Osteocyte (in vitro differentiated cells): ENCODE results near the gene DOC2A. TPM values are rescaled to one million over a fixed set of nuclear protein-coding genes. Genes with fewer than 3 reads are reported as not detected.
"Not testable (repeated sequence)": the region's sequence is repeated elsewhere in the genome, so short reads cannot be mapped to it uniquely, and the experiment has no call there.

Experiments
- DNase-seq: peaks from one replicate; pipeline ENCODE4 v3.0.0; 2021; ENCODE audit warnings: mixed read lengths; ENCODE audit not compliant: unreplicated experiment; ENCODE audit errors: extremely low spot score
- H3K27ac Mint-ChIP-seq: one replicate; pipeline ENCODE4 v1.8.0; 2021; ENCODE audit warnings: mild to moderate bottlenecking, mixed read lengths; ENCODE audit not compliant: unreplicated experiment
- H3K27me3 Mint-ChIP-seq: one replicate; pipeline ENCODE4 v1.8.0; 2021; ENCODE audit warnings: mixed read lengths; ENCODE audit not compliant: unreplicated experiment
- H3K36me3 Mint-ChIP-seq: one replicate; pipeline ENCODE4 v1.8.0; 2021; ENCODE audit warnings: mixed read lengths; ENCODE audit not compliant: unreplicated experiment
- H3K4me1 Mint-ChIP-seq: one replicate; pipeline ENCODE4 v1.8.0; 2021; ENCODE audit warnings: mixed read lengths; ENCODE audit not compliant: unreplicated experiment
- H3K4me3 Mint-ChIP-seq: one replicate; pipeline ENCODE4 v1.8.0; 2021; ENCODE audit warnings: mild to moderate bottlenecking, moderate library complexity, mixed read lengths; ENCODE audit not compliant: unreplicated experiment
- H3K9me3 Mint-ChIP-seq: one replicate; pipeline ENCODE4 v1.8.0; 2021; ENCODE audit warnings: mixed read lengths; ENCODE audit not compliant: unreplicated experiment
- total RNA-seq: library from RNA; stranded (reverse); gene quantifications from 2 replicates; pipeline ENCODE4 v1.2.1, GENCODE V29; 2021
- TF ChIP-seq, protein P1 (sequence below): fragments of 200-600 bp; sonication (generic); IDR thresholded peaks from 2 replicates; pipeline ENCODE4 v1.5.0; 2021; ENCODE audit warnings: antibody characterized with exemption, mild to moderate bottlenecking, moderate library complexity

The DOC2A gene
- total RNA-seq, 1 donor from 2014 or later, result 1.3 TPM

DNA sequence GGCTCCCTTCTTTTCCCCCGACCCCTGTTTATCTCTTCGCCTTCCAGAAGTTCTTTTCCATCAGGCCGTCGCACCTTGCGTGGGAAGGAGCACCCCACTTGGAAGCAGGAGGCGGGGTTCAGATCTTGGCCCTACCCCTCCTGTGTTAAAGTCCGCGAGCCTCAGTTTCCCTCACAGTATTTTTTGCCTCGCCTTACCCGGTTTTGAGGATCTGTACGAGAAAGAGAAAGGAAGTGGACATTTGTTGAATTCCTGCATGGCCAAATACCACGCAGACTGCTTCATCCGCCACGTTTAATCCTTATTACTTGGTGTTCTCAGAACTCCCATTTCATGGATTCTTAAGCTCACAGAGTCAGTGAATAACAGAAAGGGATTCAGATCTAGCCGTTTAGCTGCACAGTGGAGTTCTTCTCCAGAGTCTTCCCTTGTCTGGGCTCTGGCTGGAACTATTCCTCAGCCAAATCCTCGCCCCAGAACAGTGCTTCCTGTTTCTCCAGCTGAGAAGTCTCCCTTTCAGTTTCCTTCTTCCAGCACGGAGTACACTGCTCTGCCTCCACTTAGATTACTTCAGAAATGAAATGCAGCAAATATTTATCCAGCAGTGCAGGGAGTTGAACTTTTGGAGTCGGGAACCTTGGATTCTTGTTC is 48.4 kb downstream of the DOC2A start:
- H3K27ac Mint-ChIP-seq, result peak overlapping the region; percentile 93

DNA sequence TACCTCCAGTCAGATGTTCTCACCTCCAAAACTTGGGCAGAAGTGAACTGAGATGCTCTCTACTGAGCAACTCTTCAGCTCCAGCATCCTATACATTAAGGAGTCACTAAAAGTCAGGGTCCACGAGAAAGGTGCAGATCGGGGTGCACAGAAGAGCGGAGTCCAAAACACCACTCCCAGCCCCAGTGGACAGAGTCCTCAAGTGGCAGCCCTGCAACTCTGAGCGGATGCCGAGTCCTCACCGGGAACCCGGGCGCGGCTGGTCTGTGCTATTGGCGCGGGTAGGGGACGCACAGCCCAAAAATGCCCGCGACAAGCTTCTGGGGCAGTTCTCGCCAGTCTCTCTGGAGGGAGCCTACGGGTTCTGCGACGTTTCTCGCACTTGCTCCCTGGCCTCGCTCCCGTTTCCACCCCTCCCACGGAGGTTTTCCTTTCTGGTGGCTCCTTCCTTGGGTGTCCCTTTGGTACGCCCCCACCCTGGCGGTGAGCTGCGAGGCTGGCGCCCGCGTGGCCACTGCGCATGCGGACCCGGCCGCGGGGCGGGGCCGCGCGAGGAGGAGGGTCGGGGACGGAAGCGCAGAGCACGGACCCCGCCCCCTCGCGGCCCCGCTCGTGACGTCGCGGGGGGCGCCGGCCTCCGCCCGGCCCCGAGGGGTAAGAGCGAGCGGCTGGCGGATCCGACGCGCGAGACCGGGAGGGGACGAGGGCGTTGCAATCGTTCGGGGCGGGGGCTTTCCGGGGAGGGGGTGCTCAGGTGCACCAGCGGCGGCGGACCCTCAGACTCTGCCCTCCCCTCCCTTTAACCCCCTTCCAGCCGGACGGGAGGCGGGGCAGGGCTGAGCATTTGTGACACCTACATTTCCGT is 49.1 kb downstream of the DOC2A start, which contains the start of gene TMEM219:
Gene TMEM219 (plus strand): TSS at position 601 of the 865 bp plus-strand sequence. CDS start 1,065 bp downstream, outside the sequence.
- Mint-ChIP-seq H3K27me3 (no peaks in the 10 kb centered on the region), H3K36me3 (peaks cover 2% of the 10 kb centered on the region)
- DNase-seq, result peak; percentile 98

More for the DNA sequence above, 48.4 kb downstream of the DOC2A start:
- Mint-ChIP-seq H3K4me3 (peak overlapping the region; percentile 85), H3K4me1 (peaks cover 19% of the 10 kb centered on the region), H3K9me3 (no peaks in the 10 kb centered on the region), H3K27me3 (no peaks in the 10 kb centered on the region), H3K36me3 (peaks cover 2% of the 10 kb centered on the region)
- no peak for DNase-seq
- TF ChIP-seq, protein P1, sequence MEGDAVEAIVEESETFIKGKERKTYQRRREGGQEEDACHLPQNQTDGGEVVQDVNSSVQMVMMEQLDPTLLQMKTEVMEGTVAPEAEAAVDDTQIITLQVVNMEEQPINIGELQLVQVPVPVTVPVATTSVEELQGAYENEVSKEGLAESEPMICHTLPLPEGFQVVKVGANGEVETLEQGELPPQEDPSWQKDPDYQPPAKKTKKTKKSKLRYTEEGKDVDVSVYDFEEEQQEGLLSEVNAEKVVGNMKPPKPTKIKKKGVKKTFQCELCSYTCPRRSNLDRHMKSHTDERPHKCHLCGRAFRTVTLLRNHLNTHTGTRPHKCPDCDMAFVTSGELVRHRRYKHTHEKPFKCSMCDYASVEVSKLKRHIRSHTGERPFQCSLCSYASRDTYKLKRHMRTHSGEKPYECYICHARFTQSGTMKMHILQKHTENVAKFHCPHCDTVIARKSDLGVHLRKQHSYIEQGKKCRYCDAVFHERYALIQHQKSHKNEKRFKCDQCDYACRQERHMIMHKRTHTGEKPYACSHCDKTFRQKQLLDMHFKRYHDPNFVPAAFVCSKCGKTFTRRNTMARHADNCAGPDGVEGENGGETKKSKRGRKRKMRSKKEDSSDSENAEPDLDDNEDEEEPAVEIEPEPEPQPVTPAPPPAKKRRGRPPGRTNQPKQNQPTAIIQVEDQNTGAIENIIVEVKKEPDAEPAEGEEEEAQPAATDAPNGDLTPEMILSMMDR, result no peak

DNA sequence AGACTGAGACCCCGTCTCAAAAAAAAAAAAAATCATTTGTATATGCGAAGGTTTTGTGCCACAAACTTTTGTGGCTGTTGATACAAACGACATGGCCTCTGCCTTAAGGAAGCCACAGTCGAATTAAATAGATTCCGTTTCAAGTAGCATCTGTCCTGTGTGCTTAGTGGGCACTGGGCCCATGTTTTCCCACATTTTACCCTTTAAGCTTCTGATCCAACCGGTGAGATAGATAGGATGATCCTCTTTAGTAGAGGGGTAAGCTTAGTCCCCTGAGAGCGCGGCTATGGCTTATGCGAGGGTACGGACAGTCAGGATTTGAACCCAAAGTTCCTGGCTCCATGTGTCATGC is 49.7 kb downstream of the DOC2A start:
- Mint-ChIP-seq H3K9me3 (no peaks in the 10 kb centered on the region), H3K4me3 (peak overlapping the region; percentile 79), H3K27me3 (no peaks in the 10 kb centered on the region), H3K4me1 (peaks cover 18% of the 10 kb centered on the region), H3K27ac (peak overlapping the region; percentile 73), H3K36me3 (peaks cover 1% of the 10 kb centered on the region)
- no peak for DNase-seq
- TF ChIP-seq, protein P1, result no peak

More for the DNA sequence above, 49.1 kb downstream of the DOC2A start, which contains the start of gene TMEM219:
- H3K4me1 Mint-ChIP-seq, result peaks cover 19% of the 10 kb centered on the region
- peak within 1 kb of the TSS; percentile 85 for H3K4me3 Mint-ChIP-seq
- peak within 1 kb of the TSS; percentile 93 for H3K27ac Mint-ChIP-seq
- TF ChIP-seq, protein P1, result peak; percentile 55
- no peaks in the 10 kb centered on the region for H3K9me3 Mint-ChIP-seq

DNA sequence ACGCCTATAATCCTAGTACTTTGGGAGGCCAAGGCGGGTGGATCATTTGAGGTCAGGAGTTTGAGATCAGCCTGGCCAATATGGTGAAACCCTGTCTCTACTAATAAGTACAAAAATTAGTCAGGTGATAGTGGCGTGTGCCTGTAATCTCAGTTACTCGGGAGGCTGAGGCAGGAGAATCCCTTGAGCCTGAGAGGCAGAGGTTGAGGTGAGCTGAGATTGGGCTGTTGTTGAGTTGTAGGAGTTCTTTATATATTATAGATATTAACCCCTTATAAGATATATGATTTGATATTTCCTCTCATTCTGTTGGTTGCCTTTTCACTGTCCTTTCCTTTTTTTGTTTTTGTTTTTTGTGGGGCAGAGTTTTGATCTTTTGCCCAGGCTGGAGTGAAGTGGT is 51.0 kb downstream of the DOC2A start:
- not testable (repeated sequence) for H3K27ac Mint-ChIP-seq, H3K36me3 Mint-ChIP-seq, DNase-seq, H3K27me3 Mint-ChIP-seq, H3K9me3 Mint-ChIP-seq, H3K4me3 Mint-ChIP-seq
- H3K4me1 Mint-ChIP-seq, result peaks cover 16% of the 10 kb centered on the region

DNA sequence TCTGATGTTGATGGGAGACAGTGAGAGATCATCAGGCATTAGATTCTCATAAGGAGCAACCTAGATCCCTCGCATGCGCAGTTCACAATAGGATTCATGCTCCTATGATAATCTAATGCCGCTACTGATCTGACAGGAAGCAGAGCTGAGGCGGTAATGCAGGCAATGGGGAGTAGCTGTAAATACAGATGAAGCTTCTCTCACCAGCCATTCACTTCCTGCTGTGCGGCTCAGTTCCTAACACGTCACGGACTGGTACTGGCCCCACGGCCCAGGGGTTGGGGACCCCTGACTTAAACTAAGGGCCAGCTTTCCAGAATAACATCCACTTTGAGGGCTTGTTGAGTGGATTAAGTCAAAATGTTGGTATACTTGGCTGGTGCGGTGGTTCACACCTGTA is 51.5 kb downstream of the DOC2A start:
- no peak overlapping the region for H3K27ac Mint-ChIP-seq
- no peak overlapping the region for H3K4me3 Mint-ChIP-seq
- peaks cover 16% of the 10 kb centered on the region for H3K4me1 Mint-ChIP-seq
- TF ChIP-seq, protein P1, result no peak
- no peak for DNase-seq
- H3K36me3 Mint-ChIP-seq, result no peaks in the 10 kb centered on the region
- no peaks in the 10 kb centered on the region for H3K9me3 Mint-ChIP-seq
- no peaks in the 10 kb centered on the region for H3K27me3 Mint-ChIP-seq
